Activated CD4-positive, CD25-positive, alpha-beta regulatory T cell treated with anti-CD3 and anti-CD28 coated beads, Interleukin-2, amount 50 U/mL, for 24 hours (primary cell): Measurements from ENCODE around the gene PSKH1.
"Not testable (repeated sequence)": the region's sequence is repeated elsewhere in the genome, so short reads cannot be mapped to it uniquely, and the experiment has no call there.

Experiments
- ATAC-seq, 2 donors: fragments of 150-1000 bp; cut with Tn5 transposase; one replicate each; pipeline ENCODE4 v1.10.0; 2021; ENCODE audit warnings: mild to moderate bottlenecking in 1 of 2, moderate library complexity in 1 of 2

The PSKH1 gene

GRCh38 chr16:67888331-67888730 lies 4.7 kb upstream of the PSKH1 start:
- ATAC-seq, result no peak

GRCh38 chr16:67892375-67892774 lies 679 bp upstream of the PSKH1 start:
- no peak for ATAC-seq

- ATAC-seq, result no peak
These were observed 817 bp downstream of the PSKH1 start for GRCh38 chr16:67893743-67894399.

- no peak for ATAC-seq
These were observed 4.2 kb downstream of the PSKH1 start for GRCh38 chr16:67897231-67897630.

GRCh38 chr16:67901734-67902133 lies 8.7 kb downstream of the PSKH1 start:
- ATAC-seq, result no peak

- ATAC-seq, result no peak
These were observed 9.8 kb downstream of the PSKH1 start for GRCh38 chr16:67902831-67903230.

- ATAC-seq, result no peak
These were observed 14.5 kb downstream of the PSKH1 start for GRCh38 chr16:67907397-67908180.

- no peak for ATAC-seq
These were observed 16.1 kb downstream of the PSKH1 start for GRCh38 chr16:67909056-67909742.

GRCh38 chr16:67910158-67910557 lies 17.1 kb downstream of the PSKH1 start:
- no peak for ATAC-seq

GRCh38 chr16:67914758-67915495 lies 21.9 kb downstream of the PSKH1 start:
- ATAC-seq, result no peak

- ATAC-seq, result not testable (repeated sequence)
These were observed 22.4 kb downstream of the PSKH1 start for GRCh38 chr16:67915496-67915769.

GRCh38 chr16:67915831-67916723 lies 23.0 kb downstream of the PSKH1 start:
- ATAC-seq, result no peak

GRCh38 chr16:67917140-67917851 lies 24.2 kb downstream of the PSKH1 start:
- ATAC-seq, result peak in 1 of 2 donors; percentile 3

- peak; percentile 100 for ATAC-seq
These were observed 24.8 kb downstream of the PSKH1 start for GRCh38 chr16:67917852-67918236.

GRCh38 chr16:67919622-67920221 lies 26.7 kb downstream of the PSKH1 start:
- no peak for ATAC-seq

- ATAC-seq, result no peak
These were observed 29.2 kb downstream of the PSKH1 start for GRCh38 chr16:67922221-67922620.

GRCh38 chr16:67922740-67923139 lies 29.7 kb downstream of the PSKH1 start:
- no peak for ATAC-seq

GRCh38 chr16:67923414-67924116 lies 30.5 kb downstream of the PSKH1 start:
- no peak for ATAC-seq

- no peak for ATAC-seq
These were observed 31.3 kb downstream of the PSKH1 start for GRCh38 chr16:67924140-67924906.
